Fibroblast of peridontal ligament (primary cell): ENCODE measurements around the gene SLC25A3.
"Not testable (repeated sequence)": the region's sequence is repeated elsewhere in the genome, so short reads cannot be mapped to it uniquely, and the experiment has no call there.

Experiments
- DNase-seq: peaks from one replicate; pipeline ENCODE4 v3.0.0-alpha.2; 2010; ENCODE audit errors: extremely low read depth

The SLC25A3 gene

DNA sequence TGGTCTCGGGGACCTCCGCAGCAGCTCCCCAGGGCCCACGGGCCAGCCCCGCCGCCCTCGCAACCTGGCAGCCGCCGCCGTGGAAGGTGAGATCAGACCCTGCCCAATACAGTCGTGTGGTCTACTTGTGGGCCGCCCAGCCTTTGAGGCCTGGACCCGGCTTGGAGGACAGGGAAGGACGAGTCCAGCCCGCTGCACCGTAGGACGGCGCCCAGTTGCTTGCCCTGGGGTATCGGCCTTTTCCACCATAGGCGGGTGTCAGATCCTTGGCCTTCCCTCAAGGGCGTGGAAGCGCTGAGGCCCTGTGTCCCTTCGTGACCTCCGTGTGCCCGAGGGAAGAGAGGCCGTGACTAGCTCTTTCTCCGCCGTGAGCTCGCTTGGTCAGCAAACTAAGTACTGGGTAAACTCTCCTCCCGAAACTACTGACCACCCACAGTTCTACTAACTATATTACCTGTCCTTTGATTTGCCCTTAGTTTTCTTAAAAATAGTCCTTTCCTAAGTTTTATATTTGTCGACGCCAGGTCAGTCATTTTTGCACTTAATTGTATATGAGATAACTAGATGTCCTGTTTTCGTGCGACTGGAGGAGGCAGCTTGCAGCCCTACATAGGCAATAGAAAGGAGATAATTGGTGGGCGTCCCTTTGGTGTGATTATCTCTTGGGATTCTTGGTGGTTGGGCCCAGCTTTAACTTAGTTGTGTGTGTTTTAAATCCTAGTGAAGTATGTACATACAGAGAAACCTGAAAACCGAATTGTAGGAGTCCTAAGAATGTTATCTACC lies 757 bp downstream of the SLC25A3 start:
- peak; percentile 43 for DNase-seq

- DNase-seq: peak; percentile 77
These were observed 1.9 kb downstream of the SLC25A3 start for GRCh38 chr12:98595243-98595988.

- DNase-seq: not testable (repeated sequence)
These were observed 3.8 kb downstream of the SLC25A3 start for GRCh38 chr12:98597313-98597712.

GRCh38 chr12:98601924-98602323 lies 8.4 kb downstream of the SLC25A3 start:
- no peak for DNase-seq

DNA sequence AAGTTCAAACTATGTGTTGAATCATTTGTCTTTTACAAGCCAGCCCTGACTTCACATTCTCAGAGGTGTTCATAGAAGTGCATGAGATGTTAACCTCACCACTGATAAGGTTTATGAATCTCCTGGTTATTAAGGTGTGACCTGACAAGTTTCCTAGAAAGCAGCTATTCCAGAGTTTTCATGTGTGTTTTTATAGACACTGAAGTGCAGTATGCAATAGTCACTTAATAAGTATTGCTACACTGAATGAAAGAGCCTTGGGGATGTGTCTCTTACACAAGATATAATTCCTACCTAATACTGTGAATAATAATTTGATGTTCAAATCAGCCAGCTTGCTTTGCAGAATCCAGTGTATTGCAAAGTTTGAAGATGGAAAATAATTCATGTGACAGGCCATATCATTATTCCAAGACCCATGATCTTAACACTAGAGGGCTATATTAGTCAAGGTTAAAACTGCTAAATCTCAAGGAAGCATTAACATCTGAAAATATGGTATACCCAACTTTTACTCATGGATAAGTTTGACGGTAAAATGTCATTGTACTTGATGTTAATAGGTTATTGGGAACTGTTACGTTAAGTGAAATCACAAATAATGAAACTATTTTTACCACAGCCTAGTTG lies 13.0 kb downstream of the SLC25A3 start:
- peak; percentile 19 for DNase-seq

- no peak for DNase-seq
These were observed 17.1 kb downstream of the SLC25A3 start for GRCh38 chr12:98610596-98610995.

- DNase-seq: no peak
These were observed 19.3 kb downstream of the SLC25A3 start for GRCh38 chr12:98612696-98613334.

GRCh38 chr12:98618952-98619351 lies 25.5 kb downstream of the SLC25A3 start:
- DNase-seq: peak; percentile 82

GRCh38 chr12:98635657-98636323 lies 42.3 kb downstream of the SLC25A3 start:
- peak; percentile 52 for DNase-seq

DNA sequence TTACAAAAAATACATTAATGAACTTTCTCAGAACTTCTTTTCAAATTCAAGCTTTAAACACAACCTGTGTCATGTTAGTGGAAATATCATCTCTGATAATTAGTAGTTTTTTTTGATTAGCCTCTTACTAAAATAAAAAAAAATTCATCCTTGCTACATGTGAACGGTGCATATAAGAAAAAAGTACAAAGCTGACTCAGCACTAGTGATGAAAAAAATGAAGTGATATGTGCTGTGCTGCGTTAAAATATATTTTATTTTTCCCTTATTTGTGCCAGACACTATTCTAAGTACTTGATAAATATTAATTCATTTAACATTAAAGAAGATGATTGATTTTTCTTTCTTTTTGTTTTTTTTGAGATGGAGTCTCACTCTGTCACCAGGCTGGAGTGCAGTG lies 43.6 kb downstream of the SLC25A3 start:
- DNase-seq: no peak

DNA sequence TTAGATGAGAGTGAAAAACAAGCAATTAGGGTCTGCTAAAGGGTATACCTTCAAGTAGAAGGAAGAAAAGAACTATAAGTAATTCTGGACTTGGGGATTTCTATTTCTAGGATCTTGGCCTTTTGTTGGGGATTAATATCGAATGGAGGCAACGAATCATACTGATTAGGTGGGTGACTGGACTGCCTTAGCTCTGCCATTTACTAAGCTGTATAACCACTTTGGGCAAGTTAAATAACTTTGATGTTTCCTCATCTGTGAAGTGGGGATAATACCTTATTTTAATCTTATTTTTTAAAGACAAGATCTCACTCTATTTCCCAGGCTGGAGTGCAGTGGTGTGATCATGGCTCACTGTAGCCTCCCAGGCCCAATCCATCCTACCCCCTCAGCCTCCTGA lies 44.5 kb downstream of the SLC25A3 start:
- DNase-seq: no peak

- DNase-seq: no peak
These were observed 46.0 kb downstream of the SLC25A3 start for GRCh38 chr12:98639491-98639890.

GRCh38 chr12:98642801-98643200 lies 49.3 kb downstream of the SLC25A3 start:
- not testable (repeated sequence) for DNase-seq

GRCh38 chr12:98644433-98644711 lies 50.9 kb downstream of the SLC25A3 start:
- no peak for DNase-seq

DNA sequence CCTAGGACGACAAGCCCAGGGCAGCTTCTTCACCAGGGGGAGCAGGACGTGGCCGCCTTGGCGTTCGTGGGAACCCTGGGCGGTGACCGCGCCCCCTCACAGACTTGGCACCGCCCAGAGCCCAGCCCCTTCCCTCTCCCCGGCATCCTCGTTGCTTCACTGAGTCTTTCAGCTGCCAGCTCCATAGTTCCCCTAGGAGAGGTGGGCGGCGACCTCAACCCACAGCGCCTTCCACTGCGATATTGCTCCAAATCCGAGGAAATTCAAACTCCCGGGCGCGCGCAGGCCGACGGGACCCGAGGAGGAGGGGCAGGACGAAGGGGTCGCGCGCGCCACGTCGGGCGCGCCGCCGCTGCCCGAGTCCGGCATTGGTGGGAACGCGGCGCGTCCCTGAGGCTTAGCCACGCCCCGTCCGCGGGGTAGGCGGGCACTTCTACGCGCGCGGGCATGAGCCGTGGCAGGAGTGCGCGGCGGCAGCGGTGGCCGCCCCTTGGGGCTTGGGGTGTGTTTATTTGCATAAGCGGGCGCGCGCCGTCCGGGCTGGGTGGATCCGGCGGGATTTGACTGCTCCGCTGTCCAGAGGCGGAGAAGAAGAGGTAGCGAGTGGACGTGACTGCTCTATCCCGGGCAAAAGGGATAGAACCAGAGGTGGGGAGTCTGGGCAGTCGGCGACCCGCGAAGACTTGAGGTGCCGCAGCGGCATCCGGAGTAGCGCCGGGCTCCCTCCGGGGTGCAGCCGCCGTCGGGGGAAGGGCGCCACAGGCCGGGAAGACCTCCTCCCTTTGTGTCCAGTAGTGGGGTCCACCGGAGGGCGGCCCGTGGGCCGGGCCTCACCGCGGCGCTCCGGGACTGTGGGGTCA lies 51.5 kb downstream of the SLC25A3 start, which contains the start of the genes APAF1 and IKBIP:
APAF1 (plus strand) TSS at position 579 of the 860 bp plus-strand sequence. CDS start 3,070 bp downstream, outside the sequence.
IKBIP (minus strand) TSS at position 77 of the 860 bp plus-strand sequence. CDS start 87 bp downstream, outside the sequence.
- peak; percentile 90 for DNase-seq

GRCh38 chr12:98645572-98646067 lies 52.1 kb downstream of the SLC25A3 start:
- peak; percentile 18 for DNase-seq

GRCh38 chr12:98646294-98647090 lies 53.0 kb downstream of the SLC25A3 start:
- peak; percentile 38 for DNase-seq

- DNase-seq: no peak
These were observed 57.8 kb downstream of the SLC25A3 start for GRCh38 chr12:98651328-98651727.

- peak; percentile 84 for DNase-seq
These were observed 60.5 kb downstream of the SLC25A3 start for GRCh38 chr12:98653866-98654493.
